ENCODE data around the gene AFAP1.

AFAP1 gene

GRCh38 chr4:7722766-7723387 lies 216.8 kb downstream of the AFAP1 start:
- TF ChIP-seq TAF1 (IDR thresholded peaks at IDR 0.05; ENCODE audit: borderline replicate concordance, insufficient read depth, low read length): no peak
- TF ChIP-seq FOXP2 (optimal IDR thresholded peaks at IDR 0.05; ENCODE audit: borderline replicate concordance, extremely low read depth, extremely low read length, insufficient read depth): no peak
- TF ChIP-seq REST (IDR thresholded peaks at IDR 0.05; ENCODE audit: insufficient read depth in 1 of 2, low read depth in 2 of 2, low read length in 2 of 2): no peak
- TF ChIP-seq SIN3A (IDR thresholded peaks at IDR 0.05; ENCODE audit: borderline replicate concordance, insufficient read depth, low read length): no peak

DNA sequence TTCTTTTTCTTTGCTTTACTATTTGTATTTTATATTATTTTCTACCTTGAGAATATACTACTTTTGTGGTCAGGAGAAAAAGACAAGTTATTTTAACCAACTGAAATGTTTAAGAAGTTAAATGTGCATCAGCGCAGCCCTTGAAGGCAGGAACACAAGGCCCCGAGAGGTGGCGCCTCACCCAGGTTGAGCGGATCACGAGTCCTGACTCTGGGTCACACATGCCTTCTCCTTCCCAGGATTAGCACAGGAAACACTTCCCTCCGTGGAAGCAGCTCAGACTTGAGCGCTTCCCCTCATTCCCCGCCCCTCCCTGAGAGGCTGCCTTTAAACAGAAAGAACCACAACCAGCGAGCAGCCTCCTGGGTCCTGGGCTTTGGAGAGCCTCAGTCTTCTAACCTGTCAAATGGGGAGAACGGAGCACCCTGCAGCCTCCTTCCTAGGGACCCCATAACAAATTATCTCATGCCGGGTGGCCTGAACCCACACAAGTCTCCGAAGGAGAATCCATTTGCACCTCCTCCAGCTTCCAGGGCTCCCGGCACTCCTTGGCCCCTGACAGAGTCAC lies 217.6 kb downstream of the AFAP1 start:
- TF ChIP-seq REST (IDR thresholded peaks at IDR 0.05; ENCODE audit: insufficient read depth in 1 of 2, low read depth in 2 of 2, low read length in 2 of 2): no peak
- no peak for TF ChIP-seq FOXP2 (optimal IDR thresholded peaks at IDR 0.05; ENCODE audit: borderline replicate concordance, extremely low read depth, extremely low read length, insufficient read depth)
- no peak for TF ChIP-seq POLR2AphosphoS5 (IDR thresholded peaks at IDR 0.05; ENCODE audit: low read depth, low read length)
- no peak for TF ChIP-seq SIN3A (IDR thresholded peaks at IDR 0.05; ENCODE audit: borderline replicate concordance, insufficient read depth, low read length)
- no peak for TF ChIP-seq TAF1 (IDR thresholded peaks at IDR 0.05; ENCODE audit: borderline replicate concordance, insufficient read depth, low read length)

- TF ChIP-seq TAF1 (IDR thresholded peaks at IDR 0.05; ENCODE audit: borderline replicate concordance, insufficient read depth, low read length): no peak
- TF ChIP-seq SIN3A (IDR thresholded peaks at IDR 0.05; ENCODE audit: borderline replicate concordance, insufficient read depth, low read length): no peak
- TF ChIP-seq FOXP2 (optimal IDR thresholded peaks at IDR 0.05; ENCODE audit: borderline replicate concordance, extremely low read depth, extremely low read length, insufficient read depth): no peak
- no peak for TF ChIP-seq REST (IDR thresholded peaks at IDR 0.05; ENCODE audit: insufficient read depth in 1 of 2, low read depth in 2 of 2, low read length in 2 of 2)
- TF ChIP-seq POLR2AphosphoS5 (IDR thresholded peaks at IDR 0.05; ENCODE audit: low read depth, low read length): no peak
Measured at GRCh38 chr4:7719354-7720174, 220.1 kb downstream of the AFAP1 start.

GRCh38 chr4:7717946-7718490 lies 221.6 kb downstream of the AFAP1 start:
- TF ChIP-seq POLR2AphosphoS5 (IDR thresholded peaks at IDR 0.05; ENCODE audit: low read depth, low read length): no peak
- no peak for TF ChIP-seq REST (IDR thresholded peaks at IDR 0.05; ENCODE audit: insufficient read depth in 1 of 2, low read depth in 2 of 2, low read length in 2 of 2)
- no peak for TF ChIP-seq SIN3A (IDR thresholded peaks at IDR 0.05; ENCODE audit: borderline replicate concordance, insufficient read depth, low read length)
- TF ChIP-seq TAF1 (IDR thresholded peaks at IDR 0.05; ENCODE audit: borderline replicate concordance, insufficient read depth, low read length): no peak
- TF ChIP-seq FOXP2 (optimal IDR thresholded peaks at IDR 0.05; ENCODE audit: borderline replicate concordance, extremely low read depth, extremely low read length, insufficient read depth): no peak

Measured in PFSK-1 (cell line).